NCI-H1105 treated with DMSO at 0.1 percent for 48 hours (cell line): ENCODE measurements around the gene LBX2.

Source experiments
- DNase-seq: peaks from one replicate; lab custom pipeline; 2025; lab: John Stamatoyannopoulos, UW

LBX2 gene, protein sequence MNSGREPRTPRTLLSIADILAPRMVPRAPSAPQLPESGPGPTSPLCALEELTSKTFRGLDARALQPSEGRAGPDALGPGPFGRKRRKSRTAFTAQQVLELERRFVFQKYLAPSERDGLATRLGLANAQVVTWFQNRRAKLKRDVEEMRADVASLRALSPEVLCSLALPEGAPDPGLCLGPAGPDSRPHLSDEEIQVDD

DNA sequence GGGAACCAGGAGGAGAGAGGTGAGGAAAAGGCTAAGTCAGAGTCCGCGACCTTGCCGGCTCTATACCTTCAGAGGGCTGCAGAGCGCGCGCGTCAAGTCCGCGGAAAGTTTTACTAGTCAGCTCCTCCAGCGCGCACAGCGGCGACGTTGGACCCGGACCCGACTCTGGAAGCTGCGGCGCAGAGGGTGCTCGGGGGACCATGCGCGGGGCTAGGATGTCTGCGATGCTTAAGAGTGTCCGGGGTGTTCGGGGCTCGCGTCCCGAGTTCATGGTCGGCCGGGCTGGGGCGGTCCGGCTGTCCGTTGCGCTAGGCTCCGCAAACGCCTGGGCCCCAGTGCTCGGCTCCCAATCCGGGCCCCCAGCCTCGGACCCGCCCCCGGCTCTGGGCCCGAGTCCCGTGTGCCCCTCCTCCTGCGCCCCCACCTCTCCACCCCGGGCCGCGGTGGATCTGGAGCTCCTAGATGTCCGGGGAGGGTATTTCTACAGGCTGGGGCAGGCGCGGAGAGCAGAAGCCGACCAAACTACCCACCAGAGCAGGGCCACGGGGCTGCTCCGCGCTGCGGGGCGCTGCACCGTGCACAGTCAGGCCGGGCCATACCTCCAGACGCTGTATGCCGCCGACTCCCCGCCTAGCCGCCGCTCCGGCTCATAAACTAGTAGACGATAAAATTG, at the start of gene LBX2:
Gene LBX2 (minus strand): TSS at position 337 of the 673 bp plus-strand sequence. CDS start 66 bp downstream, at position 271.
- DNase-seq: no peak

DNA sequence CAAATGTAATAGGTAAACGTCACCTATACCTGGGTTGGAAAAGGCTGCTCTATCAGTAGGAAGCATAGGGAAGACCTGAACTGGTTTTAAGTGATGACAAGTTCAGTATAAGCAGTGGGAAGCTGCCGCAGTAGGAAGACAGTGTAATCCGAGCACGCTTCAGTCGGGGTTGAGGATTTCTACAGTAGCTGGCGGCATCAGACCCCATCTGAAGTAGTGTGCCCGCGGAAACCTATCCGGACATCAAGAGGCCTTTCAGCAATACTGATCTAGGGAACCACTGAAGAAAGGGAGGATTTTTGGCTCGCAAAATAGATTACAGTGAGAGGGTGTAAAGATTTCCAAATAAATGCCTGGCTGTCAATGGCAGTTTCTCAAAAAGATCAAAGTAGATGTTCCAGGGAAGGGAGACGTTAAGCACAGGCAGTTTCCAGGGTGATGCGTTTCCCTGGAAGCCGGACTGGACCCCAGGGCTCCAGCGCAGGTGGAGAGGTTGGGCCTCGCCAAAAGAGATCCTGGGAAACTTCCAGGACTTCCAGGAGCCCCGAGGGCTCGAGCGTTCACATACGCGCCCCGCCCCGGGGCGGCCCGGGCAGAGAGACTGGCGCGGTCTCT, 49.0 kb upstream of the LBX2 start:
- peak; percentile 63 for DNase-seq

DNA sequence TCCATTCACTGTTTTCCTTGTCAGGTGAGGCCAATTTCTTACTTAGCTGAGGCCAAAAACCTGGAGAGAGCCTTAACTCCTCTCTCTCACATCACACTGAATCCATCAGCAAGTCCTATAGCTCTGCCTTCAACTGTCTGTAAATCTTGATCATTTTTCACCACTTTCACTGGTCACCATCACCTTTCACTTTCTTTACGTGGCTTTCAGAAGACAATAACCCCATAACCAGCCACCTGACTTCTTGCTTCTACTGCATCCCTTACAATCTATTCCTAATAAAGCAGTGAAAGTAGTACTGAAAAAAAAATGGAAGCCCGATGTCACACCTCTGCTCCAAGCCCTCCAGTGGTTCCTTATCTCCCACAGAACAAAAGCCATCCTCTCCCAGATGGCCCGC, 46.6 kb upstream of the LBX2 start:
- no peak for DNase-seq

DNA sequence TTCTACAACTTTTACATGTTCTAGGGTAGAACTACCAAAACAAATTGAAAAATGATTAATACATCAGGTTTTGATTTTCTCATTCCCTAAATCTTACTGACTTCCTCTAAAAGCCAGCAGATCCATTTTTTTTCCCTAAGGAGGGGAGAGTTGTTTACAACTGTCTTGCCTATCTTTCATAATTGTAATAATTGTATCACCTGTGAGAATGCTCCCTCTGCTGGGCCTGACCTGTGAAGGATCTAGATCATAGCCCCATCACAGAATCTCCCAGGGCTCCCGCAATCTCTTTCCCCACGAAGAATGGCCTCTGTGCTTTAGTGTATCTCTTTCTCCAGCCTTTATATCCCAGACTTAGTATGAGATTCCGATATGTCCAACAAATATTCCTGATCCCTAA, 45.2 kb upstream of the LBX2 start:
- DNase-seq: peak; percentile 3

DNA sequence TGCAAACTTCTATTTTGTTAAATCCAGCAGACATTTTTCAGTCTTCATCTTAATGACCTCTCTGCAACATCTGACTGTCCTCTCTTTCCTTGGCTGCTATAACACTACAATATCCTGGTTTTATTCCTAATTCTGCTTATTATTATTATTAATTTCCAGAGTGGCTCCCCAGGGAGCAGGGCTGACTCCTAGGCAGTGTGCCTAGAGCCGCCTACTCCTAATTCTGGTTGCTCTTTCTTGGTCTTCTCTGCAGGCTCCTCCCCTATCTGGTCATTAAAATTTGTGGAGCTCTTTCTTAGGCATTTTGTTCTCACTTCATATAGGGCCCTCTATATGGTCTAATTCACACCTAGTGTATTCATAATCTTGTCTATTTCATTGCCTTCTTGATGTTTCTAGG, 43.6 kb upstream of the LBX2 start:
- no peak for DNase-seq

DNA sequence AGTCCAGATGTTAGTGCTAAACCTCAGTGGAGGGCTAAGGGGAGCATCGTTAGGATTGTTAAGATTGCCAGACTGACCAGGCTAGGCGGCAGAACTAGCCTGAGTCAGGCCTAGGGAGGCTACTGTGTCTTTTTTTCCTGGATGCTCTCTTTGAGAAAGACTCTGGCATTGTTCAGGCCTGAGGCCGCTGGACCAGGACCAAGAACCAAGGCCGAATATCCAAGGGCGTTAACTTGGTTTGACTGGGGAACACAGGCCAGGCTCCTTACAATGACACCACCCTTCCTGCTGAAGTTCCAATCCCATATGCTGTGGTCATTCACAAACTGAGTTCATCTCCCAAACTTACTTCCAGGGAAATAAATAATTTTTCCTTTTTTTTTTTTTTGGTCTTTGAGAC, 40.9 kb upstream of the LBX2 start:
- no peak for DNase-seq

DNA sequence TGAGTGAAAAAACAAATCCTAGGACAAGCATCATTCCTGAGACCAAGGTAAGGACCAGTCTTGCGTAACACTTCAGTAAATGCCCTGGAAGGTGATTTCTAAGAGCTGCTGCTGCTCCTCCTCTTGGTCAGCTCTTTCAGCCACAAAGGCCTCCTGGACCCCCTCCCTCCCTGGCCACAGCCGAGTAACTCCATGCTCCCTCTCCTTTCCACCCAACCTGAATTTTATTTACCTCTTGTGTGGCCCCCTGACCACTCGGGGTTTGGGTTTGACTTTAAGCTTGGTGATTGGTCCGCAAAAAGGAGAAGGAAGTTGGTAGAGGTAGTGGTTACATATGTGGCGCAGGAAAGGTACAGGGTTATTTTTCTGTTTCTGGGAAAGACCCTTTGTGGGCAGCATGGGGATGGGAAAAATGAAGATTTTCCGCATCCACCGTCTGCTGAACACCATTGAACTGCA, 39.5 kb upstream of the LBX2 start:
- no peak for DNase-seq

DNA sequence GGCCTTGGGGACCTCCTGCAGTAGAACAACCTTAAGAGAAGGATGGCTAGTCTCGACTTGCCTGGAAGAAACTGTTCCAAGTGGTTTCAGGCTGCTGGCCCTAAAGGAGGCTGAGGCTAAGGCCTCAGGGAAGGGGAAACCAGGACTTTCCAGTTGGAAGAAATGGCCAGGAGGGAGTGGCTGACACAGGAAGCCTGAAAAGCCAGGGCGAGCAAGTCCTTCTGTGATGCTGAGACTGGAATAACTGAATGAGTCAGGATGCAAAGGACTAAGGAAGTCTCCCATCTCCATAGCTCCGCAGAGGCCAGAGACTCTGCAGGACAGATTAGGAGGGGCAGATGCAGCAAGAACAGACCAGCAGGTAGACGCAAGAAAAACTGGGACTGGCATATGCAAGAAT, 37.7 kb upstream of the LBX2 start:
- DNase-seq: no peak

DNA sequence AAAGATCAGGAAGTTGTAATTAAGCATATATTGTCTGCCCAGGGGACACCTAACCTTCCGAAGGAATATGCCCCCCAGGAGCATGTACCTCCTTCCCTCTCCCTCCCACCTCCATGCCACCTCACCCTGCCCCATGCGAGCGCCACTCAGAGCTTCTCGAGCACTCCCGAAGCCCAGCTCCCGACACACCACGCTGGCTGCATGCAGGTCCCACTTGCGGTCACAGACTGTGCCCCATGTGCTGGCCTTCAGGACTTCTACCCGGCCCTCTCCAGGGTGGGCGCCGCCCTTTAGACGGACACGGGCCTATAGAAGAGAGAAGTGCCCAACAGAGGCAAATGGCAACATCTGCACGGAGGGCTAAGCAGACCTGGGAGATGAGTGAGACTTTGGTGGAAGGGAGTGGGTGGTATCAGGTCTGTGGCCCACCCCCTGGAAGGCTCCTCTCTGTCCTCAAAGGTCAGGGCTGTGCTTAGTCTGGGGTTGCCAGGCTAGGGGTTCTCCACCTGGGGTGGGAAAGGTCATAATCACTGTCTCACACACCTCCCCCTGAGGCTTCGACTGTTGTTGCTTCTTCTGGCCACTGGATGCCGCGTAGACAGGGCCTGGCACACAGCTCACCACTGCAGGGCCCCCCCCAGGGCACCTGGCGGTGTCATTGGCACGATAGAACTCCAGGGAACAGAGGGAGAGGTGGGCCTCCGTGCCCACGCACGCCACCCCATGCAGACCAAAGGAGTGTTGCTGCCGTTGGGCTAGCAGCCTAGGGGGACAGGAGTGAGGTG, 37.0 kb upstream of the LBX2 start:
- no peak for DNase-seq

DNA sequence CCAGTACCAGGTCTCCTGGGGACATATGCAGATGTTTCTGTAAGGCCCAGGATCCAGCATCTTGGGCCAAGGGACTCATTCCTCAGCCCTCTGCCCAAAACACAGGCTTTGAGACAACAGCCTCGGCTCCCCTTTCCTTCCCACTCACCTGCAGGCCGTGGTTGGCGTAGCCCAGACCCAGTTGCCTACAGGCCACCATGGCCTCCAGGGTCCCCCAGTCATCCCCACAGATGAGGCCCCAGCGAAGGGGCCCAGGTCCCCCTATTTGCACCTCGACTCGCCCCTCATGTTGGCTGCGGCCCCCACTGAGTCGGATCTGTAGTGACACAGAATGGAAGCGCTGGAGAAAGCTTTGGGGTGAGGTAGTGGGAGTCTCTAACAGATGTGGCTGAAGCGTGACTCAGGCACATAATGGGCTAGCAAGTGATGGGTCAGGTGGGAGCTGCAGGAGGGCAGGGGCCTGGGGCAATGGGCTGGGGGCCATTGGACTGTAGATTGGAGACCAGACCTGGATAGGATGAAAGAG, 36.1 kb upstream of the LBX2 start:
- DNase-seq: no peak

DNA sequence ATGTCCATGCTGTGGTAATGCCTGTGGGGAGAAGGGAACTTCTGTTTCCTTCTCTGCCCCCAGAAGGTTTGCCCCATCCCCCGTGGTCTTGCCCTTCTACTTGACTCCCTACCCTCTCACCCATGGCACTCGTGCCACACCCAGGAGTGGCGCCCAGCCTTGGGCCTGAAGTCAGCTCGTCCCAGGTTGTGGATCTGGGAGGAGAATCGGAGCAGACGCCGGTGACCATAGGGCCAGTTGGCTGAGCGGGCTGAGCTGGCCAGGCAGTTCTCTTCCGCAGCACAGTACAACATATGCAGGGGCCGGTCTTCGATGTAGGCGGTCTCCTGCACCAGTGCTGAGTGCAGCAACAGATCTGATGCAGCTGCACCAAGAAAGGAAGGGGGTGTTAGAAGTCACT, 35.0 kb upstream of the LBX2 start:
- no peak for DNase-seq

DNA sequence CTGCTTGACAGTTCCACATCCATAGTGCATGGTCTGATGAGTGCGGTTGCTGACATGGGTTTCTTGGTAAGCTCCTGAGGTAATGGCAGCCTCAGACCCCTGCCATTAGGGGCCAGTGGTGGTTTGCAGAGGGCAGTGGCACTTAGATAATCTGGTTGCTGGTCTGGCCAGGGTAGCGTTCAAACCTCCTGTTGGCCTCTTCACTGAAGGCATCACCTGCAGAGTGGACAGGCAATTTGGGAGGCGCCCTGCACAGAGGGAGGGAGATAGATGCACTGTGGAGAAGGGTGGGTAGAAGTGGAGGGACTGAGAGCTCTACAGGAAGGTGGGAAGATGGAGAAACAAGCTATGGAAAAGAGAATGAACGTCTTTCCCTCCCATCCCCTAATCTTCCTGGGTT, 34.1 kb upstream of the LBX2 start:
- no peak for DNase-seq

DNA sequence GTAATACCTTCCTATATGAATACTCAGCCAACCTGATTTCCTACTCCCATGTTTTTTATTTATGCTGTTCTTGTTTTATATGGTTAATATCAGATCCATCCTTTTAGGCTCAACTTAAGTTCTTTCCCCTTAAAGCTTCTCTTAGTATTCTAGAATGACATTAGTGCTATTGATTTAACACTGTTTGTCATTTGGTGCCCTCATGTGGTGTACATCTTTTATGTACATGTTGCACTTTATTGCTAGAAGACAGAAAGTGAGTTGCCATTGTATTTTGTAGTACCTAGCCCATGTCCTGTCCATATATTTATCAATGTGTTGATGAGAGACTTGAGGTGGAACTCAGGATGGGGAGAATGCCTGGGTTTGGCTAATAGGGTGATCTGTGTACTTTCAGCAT, 32.8 kb upstream of the LBX2 start:
- no peak for DNase-seq

DNA sequence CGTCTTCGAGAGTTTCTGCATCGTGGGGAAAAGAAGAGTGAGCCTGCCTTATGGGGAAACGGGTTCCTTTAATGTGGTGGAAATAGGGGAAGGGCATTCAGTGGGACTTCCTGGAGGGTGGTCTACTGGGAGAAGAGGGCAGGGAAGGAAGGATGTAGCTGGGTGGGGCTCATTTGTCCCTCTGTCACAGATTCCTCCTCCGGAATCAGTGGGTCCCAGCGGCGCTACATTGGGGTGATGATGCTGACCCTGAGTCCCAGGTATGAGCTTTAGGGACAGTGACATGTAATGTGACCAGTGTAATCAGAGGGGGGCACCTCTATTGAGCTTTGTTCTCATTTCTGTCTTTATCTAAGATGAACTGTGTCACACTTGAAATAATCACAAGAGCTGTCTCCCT, 32.3 kb upstream of the LBX2 start:
- no peak for DNase-seq

DNA sequence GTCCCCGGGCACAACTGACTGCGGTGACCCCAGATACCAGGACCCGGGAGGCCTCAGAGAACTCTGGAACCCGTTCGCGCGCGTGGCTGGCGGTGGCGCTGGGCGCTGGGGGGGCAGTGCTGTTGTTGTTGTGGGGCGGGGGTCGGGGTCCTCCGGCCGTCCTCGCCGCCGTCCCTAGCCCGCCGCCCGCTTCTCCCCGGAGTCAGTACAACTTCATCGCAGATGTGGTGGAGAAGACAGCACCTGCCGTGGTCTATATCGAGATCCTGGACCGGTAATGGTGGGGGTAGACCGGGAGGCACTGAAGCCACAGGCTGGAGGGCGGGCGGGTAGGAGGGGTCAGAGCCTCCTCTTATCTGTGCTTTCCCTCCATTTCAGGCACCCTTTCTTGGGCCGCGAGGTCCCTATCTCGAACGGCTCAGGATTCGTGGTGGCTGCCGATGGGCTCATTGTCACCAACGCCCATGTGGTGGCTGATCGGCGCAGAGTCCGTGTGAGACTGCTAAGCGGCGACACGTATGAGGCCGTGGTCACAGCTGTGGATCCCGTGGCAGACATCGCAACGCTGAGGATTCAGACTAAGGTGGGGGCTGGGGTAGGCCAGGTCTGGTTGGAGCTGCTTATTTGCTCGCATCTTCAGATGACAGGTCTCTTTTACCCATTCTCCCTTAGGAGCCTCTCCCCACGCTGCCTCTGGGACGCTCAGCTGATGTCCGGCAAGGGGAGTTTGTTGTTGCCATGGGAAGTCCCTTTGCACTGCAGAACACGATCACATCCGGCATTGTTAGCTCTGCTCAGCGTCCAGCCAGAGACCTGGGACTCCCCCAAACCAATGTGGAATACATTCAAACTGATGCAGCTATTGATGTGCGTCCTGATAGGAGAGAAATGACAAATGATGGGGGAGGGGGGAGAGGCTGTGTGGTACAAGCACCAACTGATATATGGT, 31.1 kb upstream of the LBX2 start:
- peak; percentile 10 for DNase-seq

DNA sequence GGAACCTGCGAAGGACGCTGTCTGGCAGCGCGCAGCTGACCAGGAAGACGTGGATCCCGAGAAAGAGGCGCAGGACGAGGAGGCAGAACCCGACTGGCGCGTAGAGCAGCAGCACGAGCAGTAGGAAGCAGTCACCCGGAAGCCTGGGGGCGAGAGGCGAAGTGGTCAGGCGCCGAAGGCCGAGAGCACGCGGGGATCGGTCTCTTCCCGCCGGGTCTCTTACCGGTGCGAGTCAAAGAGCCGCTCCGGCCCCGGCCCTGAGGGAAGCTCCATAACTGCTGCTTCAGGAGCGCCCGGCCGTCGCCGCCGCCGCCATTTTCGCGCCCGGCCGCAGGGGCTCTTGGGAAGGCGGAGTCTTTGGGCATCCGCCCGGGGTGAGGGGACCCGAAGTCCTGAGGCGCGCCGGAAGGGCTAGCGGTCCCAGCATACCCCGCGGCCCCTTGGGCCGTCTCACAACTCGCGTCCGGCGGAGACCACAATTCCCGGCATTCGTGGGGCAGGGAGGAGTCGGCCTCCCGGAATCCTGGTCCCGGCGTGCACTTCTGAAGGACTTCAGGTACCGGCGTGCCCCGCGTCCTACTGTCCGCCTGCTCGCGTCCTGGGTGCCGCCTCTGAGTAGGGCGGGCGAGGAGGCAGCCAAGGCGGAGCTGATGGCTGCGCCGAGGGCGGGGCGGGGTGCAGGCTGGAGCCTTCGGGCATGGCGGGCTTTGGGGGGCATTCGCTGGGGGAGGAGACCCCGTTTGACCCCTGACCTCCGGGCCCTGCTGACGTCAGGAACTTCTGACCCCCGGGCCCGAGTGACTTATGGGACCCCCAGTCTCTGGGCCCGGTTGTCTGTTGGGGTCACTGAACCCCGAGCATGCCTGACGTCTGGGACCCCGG, 30.2 kb upstream of the LBX2 start, which contains the start of the genes AUP1 and HTRA2:
Gene AUP1 (minus strand): TSS at position 350 of the 882 bp plus-strand sequence. CDS start 77 bp downstream, at position 273.
Gene HTRA2 (plus strand): TSS at position 577 of the 882 bp plus-strand sequence. CDS start 74 bp downstream, at position 651.
- peak; percentile 96 for DNase-seq

DNA sequence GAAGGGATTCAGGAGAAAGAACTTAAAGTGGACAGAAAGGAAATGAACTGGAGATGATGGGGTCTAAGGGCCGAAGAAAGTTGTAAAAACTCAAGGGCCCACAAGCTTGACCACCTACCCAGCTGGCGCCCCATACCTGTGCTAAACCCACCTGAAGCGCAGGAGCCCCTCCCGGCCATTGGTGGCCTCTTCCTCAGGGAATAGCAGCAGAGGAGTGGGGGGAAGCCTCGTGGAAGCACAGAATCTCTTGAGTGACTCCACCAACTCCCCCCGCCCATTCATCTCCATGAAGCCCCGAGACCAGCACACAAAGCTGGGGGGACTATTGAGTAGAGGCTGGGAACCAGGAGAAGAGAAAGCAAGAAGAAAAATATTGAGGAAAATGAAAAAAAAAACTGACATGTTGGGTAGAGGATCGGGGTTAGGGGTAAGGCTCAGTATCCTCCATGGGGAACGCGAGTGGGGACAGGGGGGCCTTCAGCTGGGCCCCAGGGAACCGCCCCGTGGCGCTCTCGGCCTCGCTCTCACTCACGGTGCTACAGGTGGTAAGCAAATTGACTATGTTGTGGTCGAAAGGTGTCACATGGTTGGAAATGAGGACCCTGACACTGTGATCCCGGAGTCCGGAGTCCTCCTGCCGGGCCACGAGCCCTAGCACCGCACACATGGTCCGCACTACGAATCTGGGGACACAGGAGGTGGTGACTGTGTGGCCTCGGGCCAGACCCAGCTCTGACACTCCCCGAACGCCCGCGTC, 29.4 kb upstream of the LBX2 start:
- DNase-seq: no peak

DNA sequence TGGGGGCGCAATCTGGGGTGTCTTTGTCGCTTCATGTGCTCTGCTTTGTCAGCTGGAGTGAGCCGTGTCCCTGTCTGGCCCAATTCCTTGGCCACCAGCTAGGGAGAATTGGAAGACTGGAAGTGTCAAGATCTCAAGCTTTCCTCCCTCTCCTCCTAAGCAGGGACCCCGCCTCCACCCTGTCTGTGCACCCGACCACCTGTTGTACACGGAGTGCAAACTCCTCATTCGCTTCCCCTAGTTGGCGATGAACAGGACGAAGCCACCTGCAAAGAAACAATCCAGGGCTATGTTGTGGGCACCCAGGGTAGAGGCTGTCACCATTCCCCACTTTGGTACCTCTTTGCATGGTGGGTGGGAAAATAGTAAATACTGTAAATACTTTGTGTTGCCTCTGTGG, 28.3 kb upstream of the LBX2 start:
- no peak for DNase-seq

DNA sequence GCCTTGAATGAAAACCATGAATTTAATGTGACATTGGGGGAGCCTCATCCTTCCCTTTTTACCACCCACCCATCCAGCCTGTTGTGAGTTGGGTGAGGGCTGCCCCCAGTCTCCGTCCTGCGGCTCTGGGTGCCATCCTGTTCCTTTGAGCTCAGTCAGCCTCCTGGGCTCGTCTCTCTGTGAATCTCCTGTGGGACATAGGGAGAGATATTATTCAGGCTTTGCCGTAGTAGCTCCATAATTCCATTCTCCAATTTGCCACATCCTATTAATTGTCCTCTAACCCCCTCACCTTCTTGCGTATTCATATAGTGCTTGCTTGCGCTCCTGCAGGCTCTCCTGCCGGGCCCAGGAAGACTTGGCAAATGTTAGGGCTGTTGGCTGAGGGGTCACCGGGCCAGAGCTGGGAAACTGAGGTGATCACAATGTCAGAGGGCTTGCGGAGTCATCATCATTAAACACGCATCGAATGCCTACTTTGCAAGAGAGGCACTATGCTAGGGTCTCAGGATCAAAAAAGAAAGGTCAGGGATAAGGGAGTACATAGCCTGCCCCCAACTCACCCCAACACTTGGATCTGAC, 27.3 kb upstream of the LBX2 start:
- DNase-seq: no peak
